Bronchial epithelial cell (primary cell): ENCODE measurements around the gene FGF11. TPM values are rescaled to one million over a fixed set of nuclear protein-coding genes. Genes with fewer than 3 reads are reported as not detected.
A peak's percentile ranks its signal among the peaks of the same experiment; 100 is the strongest.

Experiments used
- DNase-seq: peaks from one replicate; pipeline ENCODE4 v3.0.0-alpha.2; 2010; ENCODE audit warnings: low read depth
- FAIRE-seq: peaks from 2 replicates; lab custom pipeline; 2011; peaks lifted over from hg19 to GRCh38; lab: Jason Lieb, UNC
- H3K27me3 ChIP-seq: 2 replicates; pipeline ENCODE4 v1.5.1; 2011; ENCODE audit warnings: low read length; ENCODE audit not compliant: control insufficient read depth, insufficient read depth
- H3K36me3 ChIP-seq: 2 replicates; pipeline ENCODE4 v1.5.1; 2011; ENCODE audit warnings: low read length; ENCODE audit not compliant: control insufficient read depth, insufficient read depth
- H3K4me3 ChIP-seq: 2 replicates; pipeline ENCODE4 v1.5.1; 2011; ENCODE audit warnings: mild to moderate bottlenecking, low read depth, low read length, control low read depth
- total RNA-seq: library from RNA; depleted of rRNA; stranded (reverse); fragments of >200 nt; gene quantifications from 2 replicates; pipeline ENCODE4 v1.2.1, GENCODE V29; 2014
- TF ChIP-seq, protein P1 (sequence below): IDR thresholded peaks from 2 replicates; pipeline ENCODE4 v1.5.1; 2011; ENCODE audit warnings: mild to moderate bottlenecking, moderate library complexity, low read length, control low read depth, inconsistent platforms; ENCODE audit not compliant: insufficient read depth, severe bottlenecking

Gene FGF11
- total RNA-seq, 1 donor from 2014 or later: 12.4 TPM

DNA sequence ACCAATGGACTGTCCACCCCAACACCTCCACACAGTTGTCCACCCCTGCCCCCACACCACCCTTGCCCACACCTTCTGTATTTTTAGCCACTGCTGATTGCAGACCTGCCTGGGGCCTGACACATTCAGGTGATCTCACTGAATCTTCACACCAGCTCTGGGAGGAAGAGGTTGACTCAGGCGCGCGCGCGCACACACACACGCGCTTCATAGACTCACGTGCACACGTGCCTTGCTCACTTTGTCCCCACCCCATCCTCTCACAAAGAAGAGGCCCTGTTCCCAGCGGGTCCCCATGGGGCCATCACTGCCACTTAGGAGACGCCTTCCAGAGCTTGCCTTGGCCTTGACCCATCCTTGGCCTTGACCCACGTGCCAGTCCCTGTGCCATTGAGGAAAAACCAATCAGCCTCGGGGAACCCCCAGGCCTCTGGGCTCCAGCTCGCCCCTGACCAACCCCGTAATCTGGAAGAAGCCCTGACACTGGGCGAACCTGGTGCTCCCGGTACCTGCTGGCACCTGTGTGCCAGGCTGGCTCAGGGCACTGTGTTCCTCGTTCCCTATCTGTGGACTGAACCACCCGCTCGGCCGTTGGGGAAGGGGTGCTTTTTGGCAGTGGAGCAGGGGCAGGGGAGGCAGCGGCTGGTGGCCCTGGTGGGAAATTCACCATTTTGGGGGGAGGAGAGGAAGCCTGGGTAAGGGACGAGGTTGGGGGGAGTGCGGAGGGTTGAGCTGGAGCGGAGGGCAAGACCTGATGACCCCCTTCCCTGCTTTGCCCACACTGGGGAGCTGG lies 28.5 kb upstream of the FGF11 start:
- DNase-seq: no peak
- no peak for FAIRE-seq
- Histone ChIP-seq H3K36me3 (no peaks in the 10 kb centered on the region), H3K4me3 (no peak overlapping the region), H3K27me3 (no peaks in the 10 kb centered on the region)
- TF ChIP-seq, protein P1, sequence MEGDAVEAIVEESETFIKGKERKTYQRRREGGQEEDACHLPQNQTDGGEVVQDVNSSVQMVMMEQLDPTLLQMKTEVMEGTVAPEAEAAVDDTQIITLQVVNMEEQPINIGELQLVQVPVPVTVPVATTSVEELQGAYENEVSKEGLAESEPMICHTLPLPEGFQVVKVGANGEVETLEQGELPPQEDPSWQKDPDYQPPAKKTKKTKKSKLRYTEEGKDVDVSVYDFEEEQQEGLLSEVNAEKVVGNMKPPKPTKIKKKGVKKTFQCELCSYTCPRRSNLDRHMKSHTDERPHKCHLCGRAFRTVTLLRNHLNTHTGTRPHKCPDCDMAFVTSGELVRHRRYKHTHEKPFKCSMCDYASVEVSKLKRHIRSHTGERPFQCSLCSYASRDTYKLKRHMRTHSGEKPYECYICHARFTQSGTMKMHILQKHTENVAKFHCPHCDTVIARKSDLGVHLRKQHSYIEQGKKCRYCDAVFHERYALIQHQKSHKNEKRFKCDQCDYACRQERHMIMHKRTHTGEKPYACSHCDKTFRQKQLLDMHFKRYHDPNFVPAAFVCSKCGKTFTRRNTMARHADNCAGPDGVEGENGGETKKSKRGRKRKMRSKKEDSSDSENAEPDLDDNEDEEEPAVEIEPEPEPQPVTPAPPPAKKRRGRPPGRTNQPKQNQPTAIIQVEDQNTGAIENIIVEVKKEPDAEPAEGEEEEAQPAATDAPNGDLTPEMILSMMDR: no peak

DNA sequence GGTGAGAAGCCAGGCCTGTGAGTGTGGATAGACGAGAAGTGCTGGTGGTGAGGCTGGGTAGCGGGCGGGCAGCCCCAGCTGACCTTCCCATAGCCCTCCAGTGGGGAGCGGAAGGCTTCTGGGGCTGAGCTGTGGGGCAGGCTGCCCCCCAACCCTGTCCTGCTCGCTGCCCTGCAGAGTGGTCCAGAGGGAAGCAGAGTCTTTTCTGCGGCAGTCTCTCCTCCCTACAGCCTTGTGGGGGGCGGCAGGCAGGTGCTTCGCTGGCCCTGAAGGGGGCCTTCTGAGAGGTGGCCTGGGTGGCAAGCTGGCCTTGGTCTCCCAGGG lies 27.9 kb upstream of the FGF11 start:
- no peaks in the 10 kb centered on the region for H3K27me3 ChIP-seq
- H3K36me3 ChIP-seq: no peaks in the 10 kb centered on the region
- no peak overlapping the region for H3K4me3 ChIP-seq
- TF ChIP-seq, protein P1: no peak
- DNase-seq (no peak), FAIRE-seq (no peak)

DNA sequence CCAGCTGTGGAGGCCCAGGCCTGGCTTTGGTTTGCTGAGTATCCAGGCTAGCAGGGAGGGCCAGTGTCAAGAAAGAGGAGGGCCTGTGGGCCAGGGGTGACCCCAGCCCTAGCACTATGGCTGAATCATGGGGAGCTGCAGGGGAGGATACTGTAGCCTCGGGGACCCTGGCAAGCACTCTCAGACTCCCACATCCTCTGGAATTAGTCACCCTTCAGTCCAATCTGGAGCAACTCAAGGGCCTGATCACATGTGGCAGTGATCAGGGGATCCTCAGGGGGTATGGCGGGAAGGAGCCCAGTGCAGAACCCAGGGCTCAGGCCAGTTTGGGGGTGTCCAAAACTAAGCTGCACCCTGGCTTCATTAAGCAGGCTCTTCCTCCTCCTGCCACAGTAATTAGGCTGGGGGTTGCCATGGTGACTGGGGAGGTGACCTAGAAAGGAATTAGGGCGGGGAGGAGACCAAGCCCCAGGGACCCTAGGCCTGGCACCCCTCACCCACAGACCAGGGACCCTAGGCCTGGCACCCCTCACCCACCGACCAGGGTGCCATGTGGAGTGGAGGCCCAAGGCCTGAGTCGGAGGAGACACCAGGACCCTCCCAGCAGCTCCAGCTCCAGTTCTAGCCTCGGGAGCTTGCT lies 25.8 kb upstream of the FGF11 start:
- Histone ChIP-seq H3K4me3 (no peak overlapping the region), H3K27me3 (no peaks in the 10 kb centered on the region), H3K36me3 (no peaks in the 10 kb centered on the region)
- FAIRE-seq (no peak), DNase-seq (peak; percentile 49)
- TF ChIP-seq, protein P1: no peak

DNA sequence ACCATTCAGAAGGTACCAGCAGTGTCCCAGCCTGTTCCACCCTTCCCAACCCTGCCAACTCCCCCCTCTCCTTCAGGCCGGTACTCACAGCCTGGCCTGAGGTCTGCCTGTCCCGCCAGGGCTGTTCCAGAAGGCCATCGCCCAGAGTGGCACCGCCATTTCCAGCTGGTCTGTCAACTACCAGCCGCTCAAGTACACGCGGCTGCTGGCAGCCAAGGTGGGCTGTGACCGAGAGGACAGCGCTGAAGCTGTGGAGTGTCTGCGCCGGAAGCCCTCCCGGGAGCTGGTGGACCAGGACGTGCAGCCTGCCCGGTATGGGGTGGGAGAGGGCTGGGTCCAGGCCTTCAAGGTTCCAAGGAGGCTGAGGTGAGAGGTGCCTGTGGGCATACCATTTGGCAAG lies 24.5 kb upstream of the FGF11 start:
- no peak for FAIRE-seq

DNA sequence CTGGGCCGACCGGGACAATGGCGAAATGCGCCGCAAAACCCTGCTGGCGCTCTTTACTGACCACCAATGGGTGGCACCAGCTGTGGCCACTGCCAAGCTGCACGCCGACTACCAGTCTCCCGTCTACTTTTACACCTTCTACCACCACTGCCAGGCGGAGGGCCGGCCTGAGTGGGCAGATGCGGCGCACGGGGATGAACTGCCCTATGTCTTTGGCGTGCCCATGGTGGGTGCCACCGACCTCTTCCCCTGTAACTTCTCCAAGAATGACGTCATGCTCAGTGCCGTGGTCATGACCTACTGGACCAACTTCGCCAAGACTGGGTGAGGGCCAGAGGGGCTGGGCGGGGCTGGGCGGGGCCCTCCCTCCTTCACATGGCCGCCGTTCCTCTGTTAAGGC lies 23.5 kb upstream of the FGF11 start:
- TF ChIP-seq, protein P1: no peak
- Histone ChIP-seq H3K4me3 (no peak overlapping the region), H3K36me3 (no peaks in the 10 kb centered on the region), H3K27me3 (peaks cover 2% of the 10 kb centered on the region)
- no peak for DNase-seq
- FAIRE-seq: no peak

More for the DNA sequence above, 24.5 kb upstream of the FGF11 start:
- H3K27me3 ChIP-seq: peaks cover 2% of the 10 kb centered on the region
- no peaks in the 10 kb centered on the region for H3K36me3 ChIP-seq
- no peak for DNase-seq
- TF ChIP-seq, protein P1: no peak
- H3K4me3 ChIP-seq: no peak overlapping the region

DNA sequence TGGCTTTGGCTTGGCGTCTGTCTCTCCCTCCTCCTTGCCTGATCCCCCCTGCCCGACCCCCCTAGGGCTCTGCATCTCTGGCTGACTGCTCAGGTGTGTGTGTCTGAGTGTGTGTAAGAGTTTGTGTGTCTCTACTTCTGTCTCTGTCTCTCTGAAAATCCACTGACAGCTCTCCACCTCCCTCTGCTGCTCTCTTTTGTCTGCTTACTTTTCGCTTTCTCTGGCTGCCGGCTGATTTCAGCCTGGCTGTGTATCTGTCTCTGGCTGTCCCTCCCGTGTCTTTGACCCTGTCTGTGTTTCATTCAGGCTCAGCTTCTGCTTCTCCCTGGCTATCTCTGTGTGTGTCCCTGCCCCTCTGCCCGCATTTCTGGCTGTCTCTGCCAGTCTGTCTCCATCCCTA lies 23.0 kb upstream of the FGF11 start:
- H3K4me3 ChIP-seq: no peak overlapping the region
- TF ChIP-seq, protein P1: no peak
- H3K36me3 ChIP-seq: no peaks in the 10 kb centered on the region
- H3K27me3 ChIP-seq: peaks cover 2% of the 10 kb centered on the region
- DNase-seq: no peak
- FAIRE-seq: no peak
